HCT116 (cell line): Measurements from ENCODE around the gene THRA.

ENCODE experiments used
- CTCF ChIP-seq, 3 experiments: fragments of 200-600 bp in 1 of 3; sonication (generic) in 1 of 3; IDR thresholded peaks in 2 of 3; conservative IDR thresholded peaks in 1 of 3; 2 replicates each; pipeline ENCODE4 v1.5.1; 2012 to 2017; ENCODE audit warnings: low read depth in 2 of 3, low read length in 2 of 3, antibody characterized with exemption in 1 of 3, borderline replicate concordance in 1 of 3, control low read depth in 1 of 3, mild to moderate bottlenecking in 1 of 3, mixed read lengths in 1 of 3, mixed run types in 1 of 3, moderate library complexity in 1 of 3; ENCODE audit not compliant: insufficient read depth in 1 of 3
- EZH2 ChIP-seq: fragments of 200-600 bp; sonication (generic); IDR thresholded peaks from 2 replicates; pipeline ENCODE4 v1.6.1; 2017; ENCODE audit warnings: antibody characterized with exemption, mixed run types
- JUND ChIP-seq: IDR thresholded peaks from 2 replicates; pipeline ENCODE4 v1.6.1; 2012
- POLR2A ChIP-seq: IDR thresholded peaks from 2 replicates; pipeline ENCODE4 v1.7.0; 2011; ENCODE audit warnings: borderline replicate concordance; ENCODE audit not compliant: insufficient read depth, insufficient read length; ENCODE audit errors: extremely low read depth
- POLR2AphosphoS5 ChIP-seq: IDR thresholded peaks from 2 replicates; pipeline ENCODE4 v1.6.1; 2011; ENCODE audit warnings: mild to moderate bottlenecking, low read depth, low read length, moderate library complexity
- RAD21 ChIP-seq: IDR thresholded peaks from 2 replicates; pipeline ENCODE4 v1.6.1; 2012; ENCODE audit warnings: low read depth, mild to moderate bottlenecking
- ZNF274 ChIP-seq: fragments of 200-500 bp; sonication (Bioruptor generic); IDR thresholded peaks from 2 replicates; pipeline ENCODE4 v1.6.1; 2014; ENCODE audit warnings: mild to moderate bottlenecking, low read depth, low read length, inconsistent platforms
- TF ChIP-seq, protein P1 (sequence below): IDR thresholded peaks from 2 replicates; pipeline ENCODE4 v1.6.1; 2012

- no peak for TF ChIP-seq CTCF (IDR thresholded peaks at IDR 0.05 in 2 of 3, conservative IDR thresholded peaks at IDR 0.05 in 1 of 3; ENCODE audit: borderline replicate concordance in 1 of 3, insufficient read depth in 1 of 3, low read depth in 2 of 3, low read length in 2 of 3)
- TF ChIP-seq POLR2AphosphoS5 = no peak
- TF ChIP-seq JUND = no peak
- TF ChIP-seq, protein P1, sequence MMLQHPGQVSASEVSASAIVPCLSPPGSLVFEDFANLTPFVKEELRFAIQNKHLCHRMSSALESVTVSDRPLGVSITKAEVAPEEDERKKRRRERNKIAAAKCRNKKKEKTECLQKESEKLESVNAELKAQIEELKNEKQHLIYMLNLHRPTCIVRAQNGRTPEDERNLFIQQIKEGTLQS = no peak
- no peak for TF ChIP-seq POLR2A
- TF ChIP-seq RAD21 = no peak
- TF ChIP-seq ZNF274 = no peak
- TF ChIP-seq EZH2 = no peak
Observed at GRCh38 chr17:40025991-40026815, 36.6 kb upstream of the THRA start.
